Measurements from ENCODE around the gene CENPK.
"Not testable (repeated sequence)": the region's sequence is repeated elsewhere in the genome, so short reads cannot be mapped to it uniquely, and the experiment has no call there.

CENPK gene

DNA sequence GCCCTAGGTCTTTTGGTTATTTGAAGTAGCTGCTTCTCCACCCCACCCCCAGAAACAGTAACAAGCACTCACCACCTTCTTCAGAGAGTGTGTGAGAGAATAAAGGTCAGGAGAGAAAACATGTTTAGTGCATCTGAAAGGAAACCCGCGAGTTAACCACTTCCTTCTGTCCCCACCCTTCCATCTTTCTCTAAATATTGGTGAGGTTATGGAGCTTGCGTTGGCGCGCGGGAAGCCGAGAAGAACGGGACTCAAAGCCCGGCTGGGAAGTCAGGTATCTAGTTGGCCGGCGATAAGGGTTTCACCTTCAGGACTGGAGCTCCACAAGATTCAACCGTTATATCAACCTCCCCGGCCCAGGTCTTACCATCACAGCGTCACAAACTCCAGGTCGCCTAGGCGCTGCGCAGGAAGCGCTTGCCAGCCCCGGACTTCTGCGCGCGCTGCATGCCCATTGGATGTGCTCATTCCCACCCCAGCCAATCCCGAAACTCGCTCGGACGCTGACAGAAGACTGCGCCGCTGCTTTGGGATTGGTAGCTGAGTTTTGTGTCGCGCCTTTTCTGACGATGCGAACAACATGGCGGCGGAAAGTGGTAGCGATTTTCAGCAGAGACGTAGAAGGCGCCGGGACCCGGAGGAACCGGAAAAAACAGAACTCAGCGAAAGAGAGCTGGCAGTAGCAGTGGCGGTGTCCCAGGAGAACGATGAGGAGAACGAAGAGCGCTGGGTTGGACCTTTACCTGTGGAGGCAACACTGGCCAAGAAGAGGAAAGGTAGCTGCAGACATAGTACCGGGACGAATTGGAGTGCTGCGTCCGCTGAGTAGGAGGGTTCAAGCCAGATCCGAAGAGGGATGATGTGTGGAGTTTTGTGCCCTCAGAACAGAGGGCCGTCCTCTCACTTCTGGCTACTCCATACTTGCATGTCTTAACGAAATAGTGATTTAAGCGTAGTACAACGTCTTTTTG is at the start of gene CENPK, which contains the start of gene PPWD1:
TSS of gene CENPK (minus strand) at position 438 of the 971 bp plus-strand sequence. CDS start 8,261 bp downstream, outside the sequence.
TSS of gene PPWD1 (plus strand) at position 566 of the 971 bp plus-strand sequence. CDS start at position 581, 15 bp downstream.
- DNase-seq (ENCODE audit: low read depth in 1 of 2, low spot score in 1 of 2): peak; percentile 80 to 87

DNA sequence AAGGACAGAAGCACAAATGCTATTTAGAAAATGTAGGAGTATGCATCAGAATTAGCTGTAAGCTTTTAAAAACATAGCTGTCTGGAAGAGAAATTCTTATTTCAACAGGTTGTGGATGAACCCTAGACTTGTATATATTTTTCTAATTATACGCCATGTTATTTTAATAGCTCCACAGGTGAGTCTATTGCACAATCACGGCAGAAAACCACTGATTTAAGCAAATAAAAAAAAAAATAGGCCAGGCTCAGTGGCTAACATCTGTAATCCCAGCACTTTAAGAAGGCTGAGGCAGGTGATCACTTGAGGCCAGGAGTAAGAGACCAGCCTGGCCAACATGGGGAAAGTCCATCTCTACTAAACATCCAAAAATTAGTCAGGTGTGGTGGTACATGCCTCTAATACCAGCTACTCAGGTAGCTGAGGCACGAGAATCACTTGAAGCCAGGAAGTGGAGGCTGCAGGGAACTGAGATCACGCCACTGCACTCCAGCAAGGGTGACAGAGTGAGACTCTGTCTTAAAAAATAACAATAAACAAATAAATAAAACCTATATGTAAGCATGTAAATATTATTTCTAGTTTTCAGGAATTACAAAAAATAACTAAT is 49.4 kb upstream of the CENPK start:
- no peak for DNase-seq (ENCODE audit: low read depth in 1 of 2, low spot score in 1 of 2)

DNA sequence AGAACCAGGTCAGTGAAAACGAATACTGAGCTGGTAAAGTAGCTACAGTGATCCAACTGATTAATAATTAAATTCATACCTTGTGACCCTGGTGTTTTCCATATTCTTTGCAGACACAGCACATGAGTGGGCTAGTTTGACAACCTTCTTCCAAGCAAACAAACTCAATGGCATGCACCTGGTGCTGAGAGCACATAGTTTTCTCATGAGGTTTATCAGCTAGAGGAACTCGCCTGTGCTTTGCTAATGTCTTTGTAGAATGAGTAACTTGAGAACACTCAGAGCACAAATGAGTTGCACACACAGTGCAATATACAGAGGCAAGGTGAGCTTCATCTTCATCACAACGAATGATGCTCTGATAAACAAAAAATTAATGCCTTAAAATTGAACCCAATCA is 48.6 kb upstream of the CENPK start:
- no peak for DNase-seq (ENCODE audit: low read depth in 1 of 2, low spot score in 1 of 2)

DNA sequence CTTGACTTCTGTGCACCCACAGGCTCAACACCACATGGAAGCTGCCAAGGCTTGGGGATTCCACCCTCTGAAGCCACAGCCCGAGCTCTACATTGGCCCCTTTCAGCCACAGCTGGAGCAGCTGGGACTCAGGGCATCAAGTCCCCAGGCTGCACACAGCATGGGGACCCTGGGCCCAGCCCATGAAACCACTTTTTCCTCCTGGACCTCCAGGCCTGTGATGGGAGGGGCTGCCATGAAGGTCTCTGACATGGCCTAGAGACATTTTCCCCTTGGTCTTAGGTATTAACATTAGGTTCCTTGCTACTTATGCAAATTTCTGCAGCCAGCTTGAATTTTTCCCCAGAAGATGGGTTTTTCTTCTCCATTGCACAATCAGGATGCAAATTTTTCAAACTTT is 38.8 kb upstream of the CENPK start:
- DNase-seq (ENCODE audit: low read depth in 1 of 2, low spot score in 1 of 2): not testable (repeated sequence)

DNA sequence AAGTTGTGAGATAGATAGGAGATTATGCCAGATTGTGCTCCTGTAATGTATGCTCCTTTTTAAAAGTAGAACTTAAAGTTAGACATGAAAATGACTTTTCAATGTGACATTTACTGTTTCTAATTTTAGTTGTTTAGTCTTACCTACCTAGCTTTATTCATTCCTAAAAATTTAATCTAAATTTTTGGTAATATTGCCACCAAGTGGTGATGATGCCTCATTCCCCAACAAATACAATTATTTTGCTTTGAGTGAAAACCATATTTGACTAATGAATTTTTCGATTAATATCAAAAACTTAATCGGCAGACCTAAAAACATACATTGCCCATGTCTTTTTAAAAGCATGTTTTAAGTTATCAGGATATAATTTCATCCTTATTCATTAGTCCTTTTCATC is 25.7 kb upstream of the CENPK start:
- DNase-seq (ENCODE audit: low read depth in 1 of 2, low spot score in 1 of 2): no peak

DNA sequence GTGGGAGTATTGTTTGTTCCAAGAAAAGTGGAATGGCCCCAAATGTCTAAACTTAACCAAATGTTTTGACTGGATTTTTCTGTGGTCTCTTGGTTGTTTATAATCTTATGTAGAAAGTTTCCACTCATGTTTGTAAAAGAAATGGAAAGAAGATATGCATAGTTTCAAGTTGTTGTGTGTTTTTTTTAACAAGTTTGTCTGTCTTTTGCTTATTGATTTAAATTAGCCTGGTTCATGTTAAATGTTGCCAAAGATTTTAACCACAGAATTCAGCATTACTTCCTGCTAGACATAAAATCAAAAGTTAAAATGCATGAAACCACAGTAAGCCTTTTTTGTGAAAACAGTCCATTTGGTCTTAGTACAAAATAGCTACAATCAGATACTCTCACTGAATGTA is 14.2 kb upstream of the CENPK start:
- DNase-seq (ENCODE audit: low read depth in 1 of 2, low spot score in 1 of 2): no peak

DNA sequence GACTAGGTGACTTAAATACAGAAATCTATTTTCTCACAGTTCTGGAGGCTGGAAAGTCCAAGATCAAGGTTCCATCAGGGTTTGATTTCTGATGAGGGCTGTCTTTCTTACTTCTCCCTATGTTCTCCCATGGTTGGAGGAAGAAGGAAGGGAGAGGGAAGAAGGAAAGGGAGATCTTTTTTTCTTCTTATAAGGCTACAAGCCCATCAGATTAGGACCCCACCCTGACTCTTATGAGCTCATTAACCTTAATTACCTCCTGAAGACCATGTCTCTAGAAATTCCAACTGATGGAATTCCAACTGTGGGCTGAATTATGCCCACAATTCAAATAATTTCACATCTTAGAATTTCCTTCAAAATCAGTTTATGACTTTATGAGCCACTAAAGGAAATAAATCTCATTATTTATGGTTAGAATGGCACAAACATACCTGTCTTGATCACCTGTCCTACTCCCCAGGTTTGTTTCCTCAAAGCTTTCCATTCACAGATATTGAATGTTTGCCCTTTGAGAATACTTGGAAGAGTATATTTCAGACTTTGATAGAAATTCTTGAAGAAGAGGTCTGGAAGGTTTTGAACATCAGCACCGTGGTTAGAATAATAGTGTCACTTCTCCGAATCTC is 7.7 kb upstream of the CENPK start:
- no peak for DNase-seq (ENCODE audit: low read depth in 1 of 2, low spot score in 1 of 2)

DNA sequence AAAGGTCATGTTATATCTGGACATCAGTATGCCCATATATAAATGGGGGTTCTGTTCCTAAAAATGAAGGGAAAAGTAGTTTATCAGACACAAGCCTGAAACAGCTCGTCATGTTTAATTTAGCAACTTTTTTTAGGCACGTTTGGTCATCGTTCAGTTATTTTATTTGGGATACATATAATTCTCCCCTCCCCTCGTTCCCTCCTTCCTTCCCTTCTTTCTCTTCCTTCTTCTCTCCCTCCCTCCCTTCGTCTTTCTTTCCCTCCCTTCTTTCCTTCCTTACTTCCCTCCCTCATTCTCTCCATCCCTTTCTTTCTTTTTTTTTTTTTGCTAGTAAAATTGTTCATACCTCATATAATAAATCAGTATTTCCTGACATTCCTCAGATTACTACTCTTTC is 3.5 kb upstream of the CENPK start:
- no peak for DNase-seq (ENCODE audit: low read depth in 1 of 2, low spot score in 1 of 2)

- DNase-seq (ENCODE audit: low read depth in 1 of 2, low spot score in 1 of 2): no peak
Observed at GRCh38 chr5:65563777-65564176, 809 bp upstream of the CENPK start.

DNA sequence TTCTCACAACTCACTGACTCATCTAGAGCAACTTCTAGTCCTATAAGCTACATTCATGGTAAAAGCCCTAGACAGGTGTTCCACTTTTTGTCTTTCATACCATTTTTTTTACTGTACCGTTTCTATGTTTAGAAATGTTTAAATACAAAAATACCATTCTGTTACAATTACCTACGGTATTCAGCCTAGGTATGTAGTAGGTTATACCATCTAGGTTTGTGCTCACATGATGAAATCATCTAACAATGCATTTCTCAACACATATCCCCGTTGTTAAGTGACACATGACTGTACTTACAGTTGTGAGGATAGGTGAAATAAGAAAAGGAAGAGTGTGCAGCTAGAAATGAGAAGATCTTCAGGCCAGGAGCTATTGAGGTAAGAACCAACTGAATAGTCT is 6.2 kb downstream of the CENPK start:
- DNase-seq (ENCODE audit: low read depth in 1 of 2, low spot score in 1 of 2): no peak

- DNase-seq (ENCODE audit: low read depth in 1 of 2, low spot score in 1 of 2): no peak
Observed at GRCh38 chr5:65556181-65556580, 6.8 kb downstream of the CENPK start.

- DNase-seq (ENCODE audit: low read depth in 1 of 2, low spot score in 1 of 2): no peak
Observed at GRCh38 chr5:65555287-65555686, 7.7 kb downstream of the CENPK start.

- no peak for DNase-seq (ENCODE audit: low read depth in 1 of 2, low spot score in 1 of 2)
Observed at GRCh38 chr5:65553941-65554340, 9.0 kb downstream of the CENPK start.

GRCh38 chr5:65548281-65548680 is 14.7 kb downstream of the CENPK start:
- no peak for DNase-seq (ENCODE audit: low read depth in 1 of 2, low spot score in 1 of 2)

DNA sequence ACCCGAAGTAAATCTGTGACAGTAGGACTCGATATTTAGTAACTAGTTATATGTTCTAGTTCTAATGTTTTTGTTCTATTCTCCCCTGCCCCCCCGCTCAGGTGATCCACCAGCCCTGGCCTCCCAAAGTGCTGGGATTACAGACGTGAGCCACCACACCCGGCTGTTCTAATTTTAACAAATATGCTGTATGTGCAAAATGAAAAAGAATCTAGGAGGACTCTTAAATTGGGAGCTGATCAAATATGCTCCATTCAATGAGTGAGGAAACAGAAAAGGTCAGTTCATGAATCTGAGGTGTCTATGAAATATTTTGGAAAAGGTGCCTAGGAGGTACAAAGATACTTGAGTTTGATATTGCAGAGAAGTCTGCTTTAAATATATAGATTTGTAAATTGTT is 16.8 kb downstream of the CENPK start:
- no peak for DNase-seq (ENCODE audit: low read depth in 1 of 2, low spot score in 1 of 2)

DNA sequence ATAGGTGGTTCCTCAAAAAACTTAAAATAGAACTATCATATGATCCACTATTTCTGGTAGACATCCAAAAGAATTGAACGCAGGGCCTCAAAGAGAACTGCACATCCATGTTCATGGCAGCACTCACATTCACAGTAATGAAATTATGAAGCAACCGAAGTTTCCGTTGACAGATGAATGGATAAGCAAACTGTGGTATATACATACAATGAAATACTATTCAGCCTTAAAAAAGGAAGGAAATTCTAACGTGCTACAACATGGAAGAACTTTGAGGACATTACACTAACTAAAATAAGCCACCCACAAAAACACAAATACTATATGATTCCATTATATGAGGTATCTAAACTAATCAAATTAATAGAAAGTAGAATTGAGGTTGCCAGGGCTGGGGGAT is 18.5 kb downstream of the CENPK start:
- no peak for DNase-seq (ENCODE audit: low read depth in 1 of 2, low spot score in 1 of 2)

DNA sequence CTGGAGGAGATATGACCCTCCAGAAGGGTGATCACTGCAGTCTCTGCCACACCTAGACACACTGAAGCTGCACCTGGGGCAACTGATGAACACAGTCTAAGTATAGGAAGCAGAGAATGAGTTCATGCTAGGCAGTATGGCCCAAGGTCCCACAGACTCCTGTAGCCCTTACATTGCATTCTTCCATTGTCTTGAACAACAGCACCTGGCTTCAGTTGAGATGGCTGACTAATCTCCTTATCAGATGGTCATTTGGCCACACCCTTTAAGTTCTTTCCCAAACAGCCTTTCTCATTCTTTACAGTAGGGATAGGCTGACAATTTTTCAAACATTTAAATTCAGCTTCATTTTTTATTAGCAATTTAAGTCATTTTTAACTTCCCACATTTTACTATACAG is 23.1 kb downstream of the CENPK start:
- DNase-seq (ENCODE audit: low read depth in 1 of 2, low spot score in 1 of 2): no peak

DNA sequence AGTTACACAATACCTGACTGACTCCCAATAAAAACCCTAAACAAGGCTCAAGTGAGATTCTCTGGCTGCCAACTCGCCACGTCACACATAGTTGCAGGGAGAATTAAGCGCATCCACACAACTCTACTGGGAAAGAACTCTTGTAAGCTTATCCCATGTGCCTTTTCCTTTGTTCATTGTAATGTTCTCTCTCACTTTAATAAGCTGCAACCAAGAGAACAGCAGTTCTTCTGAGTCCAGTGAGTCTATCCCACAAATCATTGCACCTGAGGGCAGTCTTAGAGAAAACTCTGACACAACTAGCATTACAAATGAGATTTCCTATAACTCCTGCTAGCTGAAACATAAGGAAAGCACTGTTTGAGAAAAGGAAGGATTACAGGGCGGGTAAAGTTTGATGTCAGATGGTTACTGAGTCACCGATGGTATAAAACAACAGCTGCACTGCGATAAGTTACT is 27.4 kb downstream of the CENPK start:
- DNase-seq (ENCODE audit: low read depth in 1 of 2, low spot score in 1 of 2): no peak

DNA sequence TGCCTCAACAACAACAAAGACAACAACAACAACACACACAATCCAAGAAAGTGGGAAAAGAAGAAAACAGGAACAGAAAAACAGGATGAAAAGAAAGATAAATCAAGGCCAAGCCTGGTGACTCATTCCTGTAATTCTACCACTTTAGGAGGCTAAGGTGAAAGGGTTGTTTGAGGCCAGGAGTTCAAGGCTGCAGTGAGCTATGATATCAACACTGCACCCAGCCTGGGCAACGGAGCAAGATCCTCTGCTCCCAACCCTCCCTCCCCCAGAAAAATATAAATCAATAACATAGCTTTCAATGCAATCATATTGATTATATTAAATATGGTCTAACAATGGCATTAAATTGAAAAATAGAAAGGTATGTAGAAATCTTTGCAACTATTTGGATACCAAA is 32.1 kb downstream of the CENPK start:
- DNase-seq (ENCODE audit: low read depth in 1 of 2, low spot score in 1 of 2): no peak

- no peak for DNase-seq (ENCODE audit: low read depth in 1 of 2, low spot score in 1 of 2)
Observed at GRCh38 chr5:65525726-65526125, 37.2 kb downstream of the CENPK start.

DNA sequence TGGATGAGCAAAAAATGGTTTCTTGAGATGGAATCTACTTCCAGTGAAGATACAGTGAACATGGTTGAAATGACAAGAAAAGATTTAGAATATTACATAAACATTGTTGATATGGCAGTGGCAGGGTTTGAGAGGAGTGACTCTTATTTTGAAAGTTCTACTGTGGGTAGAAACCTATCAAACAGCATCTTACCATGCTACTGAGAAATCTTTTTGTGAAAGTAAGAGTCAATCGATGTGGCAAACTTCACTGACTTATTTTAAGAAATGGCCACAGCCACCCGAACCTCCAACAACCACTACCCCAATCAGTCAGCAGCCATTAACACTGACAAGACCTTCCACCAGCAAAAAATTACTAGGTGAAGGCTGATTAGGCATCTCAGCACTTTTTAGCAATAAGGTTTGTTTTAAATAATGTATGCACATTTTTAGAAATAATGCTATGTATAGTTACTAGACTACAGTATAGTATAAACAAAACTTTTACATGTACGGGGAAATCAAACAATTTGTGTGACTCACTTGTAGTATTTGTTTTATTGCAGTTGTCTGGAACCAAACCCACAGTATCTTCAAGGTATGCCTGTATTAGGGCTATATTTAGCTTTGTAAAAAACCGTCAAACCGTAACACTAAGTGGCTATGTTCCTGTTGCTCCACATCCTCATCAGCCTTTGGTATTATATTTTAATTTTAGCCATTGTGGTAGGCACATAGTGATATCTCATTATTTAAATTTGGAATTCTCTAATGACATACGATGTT is 50.6 kb downstream of the CENPK start:
- DNase-seq (ENCODE audit: low read depth in 1 of 2, low spot score in 1 of 2): no peak
